Kidney (tissue), 22 donors: ENCODE data around the gene PLEKHO2. TPM values are rescaled to one million over a fixed set of nuclear protein-coding genes. Genes with fewer than 3 reads are reported as not detected.
"Not testable (repeated sequence)": the region's sequence is repeated elsewhere in the genome, so short reads cannot be mapped to it uniquely, and the experiment has no call there.

Experiments used
- DNase-seq, 5 donors: peaks; one replicate each; pipeline ENCODE4 v3.0.0-alpha.2; 2013 to 2020
- FAIRE-seq: peaks from 2 replicates; lab custom pipeline; 2012; peaks lifted over from hg19 to GRCh38; lab: Jason Lieb, UNC
- H3K27ac ChIP-seq, 2 donors: one replicate each; pipeline ENCODE4 v1.7.0; 2013; ENCODE audit warnings: low read depth in 2 of 2, low read length in 2 of 2, inconsistent platforms in 1 of 2
- H3K27me3 ChIP-seq: one replicate; pipeline ENCODE4 v1.7.1; 2013; ENCODE audit warnings: low read length, inconsistent platforms; ENCODE audit not compliant: control insufficient read depth, insufficient read depth
- H3K36me3 ChIP-seq, 3 donors: one replicate each; pipeline versions ENCODE4 v1.7.0 to v1.7.1; 2013; ENCODE audit warnings: low read length in 3 of 3, control low read depth in 1 of 3, inconsistent platforms in 1 of 3; ENCODE audit not compliant: insufficient read depth in 3 of 3, control insufficient read depth in 2 of 3
- H3K4me1 ChIP-seq, 3 donors: one replicate each; pipeline versions ENCODE4 v1.7.0 to v1.7.1; 2013; ENCODE audit warnings: low read length in 3 of 3, inconsistent platforms in 1 of 3, low read depth in 1 of 3; ENCODE audit not compliant: control insufficient read depth in 2 of 3, insufficient read depth in 2 of 3
- H3K4me3 ChIP-seq, 3 donors: one replicate each; pipeline versions ENCODE4 v1.7.0 to v1.8.1; 2013; ENCODE audit warnings: low read length in 3 of 3, control low read depth in 1 of 3, inconsistent platforms in 1 of 3
- H3K9ac ChIP-seq, 3 donors: one replicate each; pipeline versions ENCODE4 v1.7.0 to v1.7.1; 2013; ENCODE audit warnings: low read length in 3 of 3, control low read depth in 1 of 3, inconsistent platforms in 1 of 3
- H3K9me3 ChIP-seq, 3 donors: one replicate each; pipeline versions ENCODE4 v1.7.0 to v1.7.1; 2013; ENCODE audit warnings: low read length in 3 of 3, control low read depth in 1 of 3, inconsistent platforms in 1 of 3; ENCODE audit not compliant: control insufficient read depth in 2 of 3, insufficient read depth in 1 of 3
- CTCF ChIP-seq: IDR thresholded peaks from 3 replicates; pipeline ENCODE4 v1.5.1; 2012; ENCODE audit warnings: mild to moderate bottlenecking, moderate library complexity, borderline replicate concordance; ENCODE audit not compliant: insufficient read depth; ENCODE audit errors: extremely low read depth
- intact Hi-C: fragments of 100-400 bp; cut with DNase I; formaldehyde crosslinking; loops from one replicate; pipeline ENCODE4 v1.11.1; 2022
- long read RNA-seq, 10 donors: library from polyadenylated mRNA in 1 of 10; unstranded in 1 of 10; transcript quantifications; one replicate each; pipeline ENCODE4 v2.0.0 and lab custom pipeline, GENCODE V29; 2021 to 2026
- polyA plus RNA-seq: library from polyadenylated mRNA; stranded (reverse); fragments of 350-450 nt; fragmentation: Illumina TruSeq; extraction: RNeasy Lipid Tissue Mini Kit (QIAGEN cat#74804); gene quantifications from one replicate; pipeline ENCODE4 v1.2.3, GENCODE V29; 2014; ENCODE audit warnings: low read depth, low replicate concordance; ENCODE audit not compliant: insufficient read depth
- total RNA-seq: library from RNA; stranded (reverse); fragmentation: NEBNext Ultra II Directional; extraction: Animal tissue kit (Norgen Biotek cat#: 25700); gene quantifications from one replicate; pipeline ENCODE4 v1.2.1, GENCODE V29; 2021
- donor health status: control.
- donor health status: control.
- donor health status: control.
- donor health status: control.
- donor health status: control.
- donor health status: DM: yes; HTN: yes; CAD: no.
- donor health status: Normal renal cell carcinoma (clear cell type).

Gene PLEKHO2
- total RNA-seq (48.6 TPM), polyA plus RNA-seq (12.0 TPM)
- long read RNA-seq, donor 1, partial matches to known transcripts = 0 of 2 reads
- long read RNA-seq, donor 1, other reads (novel, unspliced or antisense) = 0 of 2 reads
- long read RNA-seq, donor 2, partial matches to known transcripts = 0 of 2 reads
- long read RNA-seq, donor 2, other reads (novel, unspliced or antisense) = 0 of 2 reads
- long read RNA-seq, donor 3, partial matches to known transcripts = 0 of 1 reads
- long read RNA-seq, donor 3, other reads (novel, unspliced or antisense) = 0 of 1 reads
- long read RNA-seq, donor 4, partial matches to known transcripts = 0 of 2 reads
- long read RNA-seq, donor 4, other reads (novel, unspliced or antisense) = 0 of 2 reads
- long read RNA-seq, donor 5, partial matches to known transcripts = 0 of 1 reads
- long read RNA-seq, donor 5, other reads (novel, unspliced or antisense) = 0 of 1 reads
- long read RNA-seq, donor 6, partial matches to known transcripts = 0 of 2 reads
- long read RNA-seq, donor 6, other reads (novel, unspliced or antisense) = 0 of 2 reads
- long read RNA-seq, donor 7, transcript PLEKHO2-201 (6 exons, 3,720 nt) = major isoform, 6 of 30 reads
- long read RNA-seq, donor 7, partial matches to known transcripts = 23 of 30 reads
- long read RNA-seq, donor 7, other reads (novel, unspliced or antisense) = 0 of 30 reads
- long read RNA-seq, donor 8, partial matches to known transcripts = 16 of 20 reads
- long read RNA-seq, donor 8, other reads (novel, unspliced or antisense) = 0 of 20 reads
- long read RNA-seq, donor 9, partial matches to known transcripts = 0 of 1 reads
- long read RNA-seq, donor 9, other reads (novel, unspliced or antisense) = 0 of 1 reads
- long read RNA-seq, donor 10, partial matches to known transcripts = 7 of 9 reads
- long read RNA-seq, donor 10, other reads (novel, unspliced or antisense) = 0 of 9 reads

DNA sequence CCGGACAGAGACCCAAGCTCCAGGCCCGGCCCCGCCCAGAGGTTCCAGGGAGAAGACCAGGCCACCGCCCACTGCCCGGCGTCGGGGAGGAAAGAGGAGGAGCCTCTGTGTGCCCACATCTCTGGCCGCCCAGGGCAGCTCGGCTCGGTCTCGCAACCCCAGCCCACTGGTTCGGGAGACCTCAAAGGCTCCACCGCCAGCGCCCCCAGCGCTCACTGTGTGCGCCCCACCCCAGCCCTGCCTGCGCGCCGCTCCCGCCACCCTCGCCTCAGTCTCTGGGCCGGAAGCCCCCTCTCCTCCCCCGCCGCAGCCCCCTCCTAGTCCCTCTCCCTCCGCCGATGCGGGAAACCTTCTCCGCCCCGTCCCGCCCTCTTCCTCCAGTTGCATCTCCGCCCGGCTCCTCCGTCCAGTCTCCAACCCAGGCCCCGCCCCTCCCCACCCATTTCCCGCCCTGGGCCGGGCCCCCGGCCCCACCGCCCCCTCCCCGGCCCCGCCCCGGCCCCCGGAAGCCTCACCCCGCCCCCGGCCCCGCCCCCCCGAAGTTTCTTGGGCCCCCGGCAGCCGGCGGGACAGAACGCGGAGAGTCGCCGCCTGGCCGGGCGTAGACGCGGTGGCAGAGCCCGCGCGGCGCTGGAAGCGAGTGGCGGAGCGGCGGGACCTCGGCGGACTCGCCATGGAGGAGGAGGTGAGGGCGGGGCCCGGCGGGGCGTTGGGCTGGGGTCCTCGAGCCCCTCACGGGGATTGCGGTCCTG is at the start of gene PLEKHO2:
PLEKHO2 (plus strand) TSS at position 572 of the 752 bp plus-strand sequence; CDS start at position 674, 102 bp downstream.
- FAIRE-seq (no peak), DNase-seq (peak; percentile 98 to 100 (median 99))
- H3K27ac ChIP-seq = peak within 1 kb of the TSS; percentile 88 to 95
- no peak for TF ChIP-seq CTCF
- no peaks in the 10 kb centered on the region for H3K27me3 ChIP-seq
- H3K4me3 ChIP-seq = peak within 1 kb of the TSS; percentile 81 to 94 (median 83)
- H3K9me3 ChIP-seq = no peaks in the 10 kb centered on the region
- intact Hi-C loops = loop anchor here (10.0 kb wide), 1 partner anchor 63 kb away; no protein-coding TSS in a partner anchor
- peak within 1 kb of the TSS; percentile 71 to 95 (median 80) for H3K9ac ChIP-seq
- no peaks in the 10 kb centered on the region for H3K36me3 ChIP-seq
- H3K4me1 ChIP-seq = peaks cover 0 to 29% (median 23%) of the 10 kb centered on the region in 3 donors

DNA sequence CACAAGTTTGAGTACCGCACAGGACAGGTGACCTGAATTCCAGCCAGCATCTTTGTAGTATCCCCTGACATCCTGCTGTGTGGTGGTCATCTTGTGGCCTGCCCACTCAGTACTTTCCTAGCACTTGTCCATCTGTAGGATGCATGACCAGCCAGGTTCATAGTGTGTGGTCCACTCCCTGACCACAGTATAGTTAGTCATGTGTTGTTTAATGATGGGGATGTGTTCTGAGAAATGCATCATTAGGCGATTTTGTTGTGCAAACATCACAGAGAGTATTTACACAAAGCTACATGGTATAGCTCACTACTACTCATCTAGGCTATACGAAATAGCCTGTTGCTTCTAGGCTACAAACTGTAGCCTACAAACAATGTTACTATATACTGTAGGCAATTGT is 49.4 kb upstream of the PLEKHO2 start:
- no peak overlapping the region for H3K27ac ChIP-seq
- H3K9ac ChIP-seq = no peak overlapping the region
- DNase-seq = no peak
- H3K4me3 ChIP-seq = no peak overlapping the region
- intact Hi-C loops = no loop called here
- no peak for FAIRE-seq
- H3K4me1 ChIP-seq = no peaks in the 10 kb centered on the region
- H3K36me3 ChIP-seq = no peaks in the 10 kb centered on the region
- TF ChIP-seq CTCF = no peak
- H3K9me3 ChIP-seq = no peaks in the 10 kb centered on the region
- H3K27me3 ChIP-seq = no peaks in the 10 kb centered on the region

DNA sequence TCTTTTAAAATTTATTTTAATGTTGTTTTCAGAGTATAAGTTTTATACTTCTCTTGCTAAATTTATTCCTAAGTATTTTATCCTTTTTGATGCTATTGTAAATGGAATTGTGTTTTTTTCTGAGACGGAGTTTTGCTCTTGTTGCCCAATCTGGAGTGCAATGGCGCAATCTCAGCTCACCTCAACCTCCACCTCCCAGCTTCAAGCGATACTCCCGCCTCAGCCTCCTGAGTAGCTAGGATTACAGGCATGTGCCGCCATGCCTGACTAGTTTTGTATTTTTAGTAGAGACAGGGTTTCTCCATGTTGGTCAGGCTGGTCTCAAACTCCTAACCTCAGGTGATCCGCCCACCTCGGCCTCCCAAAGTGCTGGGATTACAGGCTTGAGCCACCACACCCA is 46.4 kb upstream of the PLEKHO2 start:
- H3K9me3 ChIP-seq, H3K27ac ChIP-seq, H3K36me3 ChIP-seq, H3K9ac ChIP-seq, H3K4me3 ChIP-seq, H3K4me1 ChIP-seq, DNase-seq, intact Hi-C loops, FAIRE-seq, H3K27me3 ChIP-seq: not testable (repeated sequence)

GRCh38 chr15:64795921-64796320 is 45.8 kb upstream of the PLEKHO2 start:
- H3K9me3 ChIP-seq, H3K36me3 ChIP-seq, H3K27me3 ChIP-seq, H3K4me3 ChIP-seq, H3K4me1 ChIP-seq, FAIRE-seq, intact Hi-C loops, H3K27ac ChIP-seq, H3K9ac ChIP-seq, DNase-seq: not testable (repeated sequence)

GRCh38 chr15:64798905-64799304 is 42.8 kb upstream of the PLEKHO2 start:
- H3K36me3 ChIP-seq, H3K4me1 ChIP-seq, H3K9me3 ChIP-seq, DNase-seq, FAIRE-seq, intact Hi-C loops, H3K9ac ChIP-seq, H3K4me3 ChIP-seq, H3K27me3 ChIP-seq, H3K27ac ChIP-seq: not testable (repeated sequence)
